ENCODE results near the gene MST1.

Gene MST1

DNA sequence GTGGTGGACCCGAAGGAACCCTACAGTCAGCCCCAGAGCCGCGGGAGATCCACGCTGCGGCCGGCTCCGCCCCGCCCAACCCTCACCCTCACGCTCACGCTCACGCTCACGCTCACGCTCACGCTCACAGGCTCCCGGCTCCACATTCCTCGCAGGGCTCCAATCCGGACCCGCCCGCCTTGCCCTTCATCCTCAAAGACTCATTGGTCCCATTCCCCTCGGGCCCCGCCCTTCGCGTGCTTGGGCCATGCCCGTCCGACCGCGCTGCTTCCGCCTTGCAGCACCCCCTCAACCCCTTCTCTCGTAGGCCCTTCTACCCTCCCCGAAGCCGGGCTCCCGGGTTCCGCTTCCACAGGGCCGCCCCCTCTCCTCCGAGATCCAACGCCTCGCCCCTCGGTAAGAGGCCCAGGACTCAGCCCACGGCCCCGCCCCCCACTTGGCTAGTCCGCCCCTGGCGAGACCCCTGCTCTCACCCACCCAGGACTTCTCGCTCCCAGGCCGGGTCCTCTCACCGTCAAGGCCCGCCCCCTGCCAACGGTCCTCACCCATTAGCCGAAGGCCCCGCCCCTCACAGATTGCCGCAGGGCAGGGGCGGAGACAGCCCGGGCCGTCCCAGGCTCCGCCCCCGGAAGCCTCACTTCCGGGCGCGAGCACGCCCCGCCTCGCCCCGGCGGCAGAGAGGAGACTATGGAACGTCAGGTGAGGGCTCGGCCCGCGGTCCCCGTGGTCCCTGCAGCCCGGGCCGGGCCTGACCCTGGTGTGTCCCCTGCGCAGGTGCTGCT, 15.4 kb downstream of the MST1 start, which contains the start of gene APEH:
APEH (plus strand) TSS at position 637 of the 782 bp plus-strand sequence; CDS start at position 688, 51 bp downstream.
- Histone ChIP-seq H3K4me3 (ENCODE audit: low read depth, low read length) (peak within 1 kb of the TSS; percentile 76), H3K27me3 (replicated peaks) (no peaks in the 10 kb centered on the region), H3K27ac (peak within 1 kb of the TSS; percentile 75), H3K36me3 (replicated peaks) (peaks cover 22% of the 10 kb centered on the region)
- DNase-seq, result peak; percentile 96
- TF ChIP-seq, protein P1, sequence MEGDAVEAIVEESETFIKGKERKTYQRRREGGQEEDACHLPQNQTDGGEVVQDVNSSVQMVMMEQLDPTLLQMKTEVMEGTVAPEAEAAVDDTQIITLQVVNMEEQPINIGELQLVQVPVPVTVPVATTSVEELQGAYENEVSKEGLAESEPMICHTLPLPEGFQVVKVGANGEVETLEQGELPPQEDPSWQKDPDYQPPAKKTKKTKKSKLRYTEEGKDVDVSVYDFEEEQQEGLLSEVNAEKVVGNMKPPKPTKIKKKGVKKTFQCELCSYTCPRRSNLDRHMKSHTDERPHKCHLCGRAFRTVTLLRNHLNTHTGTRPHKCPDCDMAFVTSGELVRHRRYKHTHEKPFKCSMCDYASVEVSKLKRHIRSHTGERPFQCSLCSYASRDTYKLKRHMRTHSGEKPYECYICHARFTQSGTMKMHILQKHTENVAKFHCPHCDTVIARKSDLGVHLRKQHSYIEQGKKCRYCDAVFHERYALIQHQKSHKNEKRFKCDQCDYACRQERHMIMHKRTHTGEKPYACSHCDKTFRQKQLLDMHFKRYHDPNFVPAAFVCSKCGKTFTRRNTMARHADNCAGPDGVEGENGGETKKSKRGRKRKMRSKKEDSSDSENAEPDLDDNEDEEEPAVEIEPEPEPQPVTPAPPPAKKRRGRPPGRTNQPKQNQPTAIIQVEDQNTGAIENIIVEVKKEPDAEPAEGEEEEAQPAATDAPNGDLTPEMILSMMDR (IDR thresholded peaks at IDR 0.05; ENCODE audit: low read depth, low read length, missing control alignments), result no peak
- in situ Hi-C loops (cut with HindIII; ENCODE audit: low pct_ligation_motif_present, low sequenced_read_pairs), result loop anchor here (25.0 kb wide), 1 partner anchor 112 kb away; the partner anchor contains the start of gene BSN

DNA sequence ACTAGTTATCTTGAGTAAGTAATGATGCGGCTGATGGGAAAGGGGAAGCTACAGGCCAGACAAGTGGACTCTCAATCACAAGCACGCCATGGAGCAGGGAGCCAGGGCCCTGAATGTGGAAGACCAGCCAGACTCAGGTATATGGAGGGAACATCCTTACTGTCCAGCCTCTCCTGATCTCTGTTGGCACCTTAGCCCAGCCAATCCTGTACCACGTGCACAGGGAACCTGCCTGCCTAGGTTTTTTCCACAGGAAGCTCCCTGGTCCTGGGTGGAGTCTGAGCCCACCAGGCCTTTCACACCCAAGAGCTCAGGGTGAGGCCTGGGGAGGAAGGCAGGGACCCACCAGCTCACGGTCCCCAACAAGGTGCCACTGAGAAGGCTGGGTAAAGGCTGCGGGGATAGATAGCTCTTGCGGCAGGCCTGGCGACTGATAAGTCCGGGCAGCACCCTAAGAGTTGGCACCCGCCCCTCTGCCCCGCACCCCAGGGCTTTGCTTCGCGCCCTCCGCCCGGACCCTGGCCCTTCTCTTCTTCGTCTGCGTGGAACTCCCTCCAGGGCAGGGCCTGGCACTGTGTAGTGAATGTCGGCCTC, 16.1 kb downstream of the MST1 start:
- DNase-seq, result no peak
- TF ChIP-seq, protein P1 (IDR thresholded peaks at IDR 0.05; ENCODE audit: low read depth, low read length, missing control alignments), result no peak
- peak overlapping the region; percentile 75 for H3K27ac ChIP-seq
- peak overlapping the region; percentile 76 for H3K4me3 ChIP-seq (ENCODE audit: low read depth, low read length)
- peaks cover 16% of the 10 kb centered on the region for H3K36me3 ChIP-seq (replicated peaks)
- no peaks in the 10 kb centered on the region for H3K27me3 ChIP-seq (replicated peaks)
- in situ Hi-C loops (cut with HindIII; ENCODE audit: low pct_ligation_motif_present, low sequenced_read_pairs), result loop anchor here (25.0 kb wide), 1 partner anchor 111 kb away; the partner anchor contains the start of gene BSN

DNA sequence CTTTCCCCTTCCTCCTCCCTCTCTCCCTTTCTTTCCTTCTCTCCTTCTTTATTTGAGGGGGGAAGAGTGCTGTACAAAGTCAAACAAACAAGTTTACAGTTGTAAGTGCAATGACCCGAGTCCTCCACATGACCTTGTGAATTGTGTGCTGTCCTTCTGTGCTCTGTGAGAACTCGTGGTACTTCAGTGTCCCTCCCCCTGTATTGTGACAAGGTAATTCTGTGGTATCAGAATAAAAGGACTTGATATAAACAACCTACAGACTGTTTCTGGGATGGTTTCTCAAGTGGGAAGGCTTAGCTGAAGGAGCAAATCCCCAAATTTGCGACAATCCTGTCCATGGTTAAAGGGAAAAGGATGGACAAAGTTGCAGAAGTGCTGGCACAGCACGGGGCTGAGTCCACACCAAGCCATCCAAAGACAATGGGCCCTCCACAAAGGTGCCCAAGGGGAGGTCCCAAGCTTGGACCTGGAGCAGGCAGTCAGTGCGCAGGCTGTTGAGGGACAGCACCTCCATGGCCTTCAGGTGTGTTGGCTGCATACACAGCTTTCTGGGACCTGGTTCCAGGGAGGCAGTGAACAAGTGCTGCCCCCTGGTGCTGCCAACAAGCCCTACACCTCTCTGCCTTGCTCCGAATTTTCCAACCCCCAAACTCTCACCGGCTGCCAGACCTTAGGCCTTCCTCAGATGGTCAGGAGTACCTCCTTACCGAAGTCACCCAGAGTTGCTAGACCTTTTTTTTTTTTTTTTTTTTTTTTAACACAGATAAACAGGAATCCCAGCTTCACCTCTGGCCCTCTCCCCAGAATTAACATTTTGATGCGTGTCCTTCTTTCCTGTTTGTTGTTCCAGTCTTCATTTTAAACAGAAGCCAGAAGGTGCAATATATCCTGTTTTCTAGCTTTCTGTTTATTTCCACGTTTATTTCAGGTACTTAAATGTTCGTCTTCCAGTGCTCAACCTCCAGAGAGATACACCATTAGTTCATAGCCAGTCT, 17.7 kb downstream of the MST1 start:
- no peak overlapping the region for H3K27ac ChIP-seq
- peaks cover 3% of the 10 kb centered on the region for H3K36me3 ChIP-seq (replicated peaks)
- no peaks in the 10 kb centered on the region for H3K27me3 ChIP-seq (replicated peaks)
- in situ Hi-C loops (cut with HindIII; ENCODE audit: low pct_ligation_motif_present, low sequenced_read_pairs), result loop anchor here (25.0 kb wide), 1 partner anchor 109 kb away; the partner anchor contains the start of gene BSN
- no peak for DNase-seq
- TF ChIP-seq, protein P1 (IDR thresholded peaks at IDR 0.05; ENCODE audit: low read depth, low read length, missing control alignments), result peak; percentile 93
- no peak overlapping the region for H3K4me3 ChIP-seq (ENCODE audit: low read depth, low read length)

DNA sequence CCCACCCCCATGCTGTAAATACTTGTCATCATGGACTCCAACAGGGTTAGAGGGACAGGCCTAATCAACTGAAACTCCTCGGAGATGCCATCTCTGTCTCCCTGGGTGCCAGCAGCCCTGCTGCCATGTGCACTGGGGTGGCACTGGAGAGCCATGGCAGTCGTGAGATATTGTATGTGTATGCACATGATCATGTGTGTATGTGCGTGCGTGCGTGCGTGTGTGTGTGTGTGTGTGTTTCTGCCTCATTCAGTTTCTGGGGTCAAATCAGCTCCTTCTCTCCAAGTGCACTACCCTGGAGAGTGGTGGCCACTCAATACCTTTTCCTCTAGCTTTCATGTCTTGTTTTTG, 18.4 kb downstream of the MST1 start:
- no peaks in the 10 kb centered on the region for H3K36me3 ChIP-seq (replicated peaks)
- H3K4me3 ChIP-seq (ENCODE audit: low read depth, low read length), result no peak overlapping the region
- H3K27ac ChIP-seq, result no peak overlapping the region
- TF ChIP-seq, protein P1 (IDR thresholded peaks at IDR 0.05; ENCODE audit: low read depth, low read length, missing control alignments), result no peak
- DNase-seq, result no peak
- no peaks in the 10 kb centered on the region for H3K27me3 ChIP-seq (replicated peaks)
- in situ Hi-C loops (cut with HindIII; ENCODE audit: low pct_ligation_motif_present, low sequenced_read_pairs), result loop anchor here (25.0 kb wide), 1 partner anchor 109 kb away; the partner anchor contains the start of gene BSN

DNA sequence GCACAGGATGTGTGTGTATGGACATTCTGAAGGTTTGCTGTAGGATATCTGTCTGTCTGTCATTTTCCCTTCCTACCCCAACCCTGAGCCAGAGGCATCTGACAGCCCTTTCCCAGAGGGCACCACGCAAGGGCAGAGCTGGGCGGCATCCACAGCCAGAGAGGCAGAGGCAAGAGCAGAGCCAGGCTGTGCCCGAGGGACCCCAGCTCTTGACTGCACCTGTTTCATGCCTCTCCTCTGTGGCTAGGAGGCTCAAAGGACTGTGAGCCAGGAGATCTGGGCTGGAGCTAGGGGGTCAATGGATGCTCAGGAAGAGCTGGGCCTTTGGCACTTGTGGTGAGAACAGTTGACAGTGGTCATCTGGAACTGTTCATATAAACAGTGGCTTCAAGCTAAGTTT, 19.9 kb downstream of the MST1 start:
- no peaks in the 10 kb centered on the region for H3K27me3 ChIP-seq (replicated peaks)
- no peak overlapping the region for H3K27ac ChIP-seq
- H3K36me3 ChIP-seq (replicated peaks), result no peaks in the 10 kb centered on the region
- in situ Hi-C loops (cut with HindIII; ENCODE audit: low pct_ligation_motif_present, low sequenced_read_pairs), result loop anchor here (25.0 kb wide), 1 partner anchor 107 kb away; the partner anchor contains the start of gene BSN
- TF ChIP-seq, protein P1 (IDR thresholded peaks at IDR 0.05; ENCODE audit: low read depth, low read length, missing control alignments), result no peak
- no peak for DNase-seq
- H3K4me3 ChIP-seq (ENCODE audit: low read depth, low read length), result no peak overlapping the region
